Neural cell (in vitro differentiated cells): ENCODE measurements around the gene SPRYD3.

Source experiments
- CTCF ChIP-seq: fragments of 450-650 bp; IDR thresholded peaks from 2 replicates; pipeline ENCODE4 v1.5.1; 2014; ENCODE audit warnings: antibody characterized with exemption, mild to moderate bottlenecking, moderate library complexity; ENCODE audit not compliant: poor library complexity, severe bottlenecking
- EP300 ChIP-seq: fragments of 450-650 bp; conservative IDR thresholded peaks from 2 replicates; pipeline ENCODE4 v1.6.1; 2014; ENCODE audit warnings: antibody characterized with exemption, mild to moderate bottlenecking, moderate library complexity; ENCODE audit not compliant: poor library complexity, severe bottlenecking
- POLR2AphosphoS5 ChIP-seq: IDR thresholded peaks from 2 replicates; pipeline ENCODE4 v1.6.1; 2012
- RAD21 ChIP-seq: fragments of 450-650 bp; conservative IDR thresholded peaks from 2 replicates; pipeline ENCODE4 v1.6.1; 2014; ENCODE audit warnings: antibody characterized with exemption, mild to moderate bottlenecking, moderate library complexity
- REST ChIP-seq: IDR thresholded peaks from 2 replicates; pipeline ENCODE4 v1.6.1; 2012; ENCODE audit warnings: borderline replicate concordance
- SMC3 ChIP-seq: fragments of 450-650 bp; conservative IDR thresholded peaks from 2 replicates; pipeline ENCODE4 v1.6.1; 2014; ENCODE audit warnings: antibody characterized with exemption, mild to moderate bottlenecking, moderate library complexity; ENCODE audit not compliant: poor library complexity
- TAF1 ChIP-seq: IDR thresholded peaks from 2 replicates; pipeline ENCODE4 v1.6.1; 2012; ENCODE audit warnings: low read depth

- TF ChIP-seq CTCF = no peak
- no peak for TF ChIP-seq REST
- TF ChIP-seq EP300 = no peak
- no peak for TF ChIP-seq SMC3
- TF ChIP-seq POLR2AphosphoS5 = no peak
- no peak for TF ChIP-seq RAD21
- TF ChIP-seq TAF1 = no peak
Observed at GRCh38 chr12:53065470-53065869, 13.7 kb downstream of the SPRYD3 start.
